Measurements from ENCODE around the gene SLC9C1. TPM values are rescaled to one million over a fixed set of nuclear protein-coding genes. Genes with fewer than 3 reads are reported as not detected.

The SLC9C1 gene
- total RNA-seq, 6 experiments from 2014 or later, result not detected

- H3K27me3 Mint-ChIP-seq (ENCODE audit: insufficient read depth), result no peaks in the 10 kb centered on the region; the same call in none of the 2 replicates
- no peaks in the 10 kb centered on the region for H3K9me3 Mint-ChIP-seq
- no peak for TF ChIP-seq CTCF (IDR thresholded peaks at IDR 0.05)
- no peak overlapping the region for H3K27ac Mint-ChIP-seq
- DNase-seq, result no peak
- H3K36me3 Mint-ChIP-seq (ENCODE audit: low read depth), result no peaks in the 10 kb centered on the region
- no peaks in the 10 kb centered on the region for H3K4me1 Mint-ChIP-seq (ENCODE audit: low read depth)
- no peak overlapping the region for H3K4me3 Mint-ChIP-seq
Observed at GRCh38 chr3:112260563-112260962, 33.5 kb downstream of the SLC9C1 start.

- no peak for TF ChIP-seq CTCF (IDR thresholded peaks at IDR 0.05)
- Mint-ChIP-seq H3K27ac (no peak overlapping the region), H3K36me3 (ENCODE audit: low read depth) (no peaks in the 10 kb centered on the region), H3K4me1 (ENCODE audit: low read depth) (no peaks in the 10 kb centered on the region), H3K9me3 (no peaks in the 10 kb centered on the region), H3K27me3 (ENCODE audit: insufficient read depth) (peaks cover 4% of the 10 kb centered on the region; the same call in 1 of the 2 replicates), H3K4me3 (no peak overlapping the region)
- DNase-seq, result no peak
Observed at GRCh38 chr3:112253301-112253971, 40.6 kb downstream of the SLC9C1 start.

GRCh38 chr3:112247900-112248299, 46.1 kb downstream of the SLC9C1 start:
- TF ChIP-seq CTCF (IDR thresholded peaks at IDR 0.05), result no peak
- no peaks in the 10 kb centered on the region for H3K9me3 Mint-ChIP-seq
- H3K27ac Mint-ChIP-seq, result no peak overlapping the region
- H3K27me3 Mint-ChIP-seq (ENCODE audit: insufficient read depth), result peaks cover 9% of the 10 kb centered on the region
- H3K4me1 Mint-ChIP-seq (ENCODE audit: low read depth), result no peaks in the 10 kb centered on the region
- no peaks in the 10 kb centered on the region for H3K36me3 Mint-ChIP-seq (ENCODE audit: low read depth)
- no peak for DNase-seq
- H3K4me3 Mint-ChIP-seq, result no peak overlapping the region

- H3K9me3 Mint-ChIP-seq, result no peaks in the 10 kb centered on the region
- no peak overlapping the region for H3K4me3 Mint-ChIP-seq
- no peaks in the 10 kb centered on the region for H3K4me1 Mint-ChIP-seq (ENCODE audit: low read depth)
Observed at GRCh38 chr3:112247350-112247749, 46.7 kb downstream of the SLC9C1 start.

GRCh38 chr3:112233083-112233482, 60.9 kb downstream of the SLC9C1 start:
- Mint-ChIP-seq H3K4me1 (ENCODE audit: low read depth) (no peaks in the 10 kb centered on the region), H3K36me3 (ENCODE audit: low read depth) (no peaks in the 10 kb centered on the region), H3K27ac (no peak overlapping the region), H3K4me3 (no peak overlapping the region), H3K27me3 (ENCODE audit: insufficient read depth) (peaks cover 4% of the 10 kb centered on the region), H3K9me3 (no peaks in the 10 kb centered on the region)
- TF ChIP-seq CTCF (IDR thresholded peaks at IDR 0.05), result no peak
- DNase-seq, result no peak

More at GRCh38 chr3:112247350-112247749, 46.7 kb downstream of the SLC9C1 start:
- Mint-ChIP-seq H3K27me3 (ENCODE audit: insufficient read depth) (peaks cover 9% of the 10 kb centered on the region), H3K36me3 (ENCODE audit: low read depth) (no peaks in the 10 kb centered on the region), H3K27ac (no peak overlapping the region)
- TF ChIP-seq CTCF (IDR thresholded peaks at IDR 0.05), result no peak
- DNase-seq, result no peak

Data from HFFc6 (cell line).